SW 1271 (cell line): ENCODE results near the gene CNTNAP4.

Source experiments
- DNase-seq, 2 experiments: peaks; one replicate each; lab custom pipeline; 2025; lab: John Stamatoyannopoulos, UW

CNTNAP4 gene

DNA sequence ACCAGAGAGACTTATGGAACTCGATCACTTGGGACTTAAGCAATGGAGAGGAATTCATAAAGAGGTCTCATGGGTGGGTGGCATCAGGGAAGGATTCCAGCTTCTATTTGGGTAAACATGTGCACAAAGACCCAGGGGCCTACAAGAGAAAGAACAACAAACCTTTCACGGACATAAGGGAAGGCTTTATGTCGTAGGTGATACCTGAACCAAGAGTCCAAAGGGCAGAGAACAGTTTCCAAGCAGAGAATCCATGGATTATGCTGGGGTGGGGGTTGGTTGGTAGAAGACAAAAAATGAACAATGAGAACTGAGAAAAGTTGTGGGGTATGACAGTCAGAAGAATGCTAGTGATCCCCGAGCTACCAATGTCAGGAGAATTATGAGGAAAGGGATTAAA, 119.8 kb downstream of the CNTNAP4 start:
- no peak for DNase-seq

GRCh38 chr16:76409706-76410105, 132.5 kb downstream of the CNTNAP4 start:
- DNase-seq: no peak

- DNase-seq: no peak
Observed at GRCh38 chr16:76421571-76421970, 144.4 kb downstream of the CNTNAP4 start.

GRCh38 chr16:76428858-76429257, 151.7 kb downstream of the CNTNAP4 start:
- DNase-seq: no peak

- no peak for DNase-seq
Observed at GRCh38 chr16:76441391-76441790, 164.2 kb downstream of the CNTNAP4 start.

DNA sequence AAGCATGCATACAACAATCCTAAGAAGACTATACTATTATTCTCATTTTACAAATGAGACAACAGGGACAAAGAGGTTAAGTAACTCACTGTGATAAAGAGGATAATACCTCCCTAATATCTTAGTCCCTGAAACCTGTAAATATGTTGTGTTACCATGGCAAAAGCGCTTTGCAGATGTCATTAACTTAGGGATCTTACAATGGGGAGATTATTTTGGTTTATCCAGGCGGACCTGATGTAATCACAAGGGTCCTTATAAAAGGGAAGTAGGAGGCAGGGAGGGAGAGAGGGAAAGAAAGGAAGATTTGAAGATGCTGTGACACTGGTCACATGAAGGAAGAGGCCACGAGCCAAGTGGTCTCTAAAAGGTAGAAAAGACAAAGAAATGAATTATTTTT, 164.7 kb downstream of the CNTNAP4 start:
- DNase-seq: no peak

GRCh38 chr16:76443973-76444372, 166.8 kb downstream of the CNTNAP4 start:
- no peak for DNase-seq

GRCh38 chr16:76444832-76445231, 167.6 kb downstream of the CNTNAP4 start:
- no peak for DNase-seq

- no peak for DNase-seq
Observed at GRCh38 chr16:76445815-76446214, 168.6 kb downstream of the CNTNAP4 start.

GRCh38 chr16:76446251-76446650, 169.1 kb downstream of the CNTNAP4 start:
- no peak for DNase-seq

GRCh38 chr16:76450890-76451289, 173.7 kb downstream of the CNTNAP4 start:
- DNase-seq: no peak

DNA sequence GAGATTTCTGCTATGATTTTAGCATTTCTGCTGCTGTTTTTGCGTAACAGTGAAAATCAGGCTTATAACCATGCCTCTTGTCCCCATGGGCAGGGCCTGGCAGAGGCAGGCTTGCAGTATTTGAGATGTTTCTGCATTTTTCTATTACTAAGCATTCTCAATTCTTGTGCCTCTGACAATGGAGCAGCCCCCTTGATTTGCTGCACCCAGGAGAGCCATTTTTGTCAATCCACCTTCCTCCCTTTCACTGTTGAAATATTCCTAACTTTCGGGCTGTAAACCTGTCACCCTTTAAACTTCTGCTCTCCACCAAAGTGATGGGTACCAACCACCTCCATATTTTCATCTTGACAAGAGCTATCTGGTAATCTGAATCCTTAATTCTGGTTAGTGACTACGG, 178.1 kb downstream of the CNTNAP4 start:
- no peak for DNase-seq

DNA sequence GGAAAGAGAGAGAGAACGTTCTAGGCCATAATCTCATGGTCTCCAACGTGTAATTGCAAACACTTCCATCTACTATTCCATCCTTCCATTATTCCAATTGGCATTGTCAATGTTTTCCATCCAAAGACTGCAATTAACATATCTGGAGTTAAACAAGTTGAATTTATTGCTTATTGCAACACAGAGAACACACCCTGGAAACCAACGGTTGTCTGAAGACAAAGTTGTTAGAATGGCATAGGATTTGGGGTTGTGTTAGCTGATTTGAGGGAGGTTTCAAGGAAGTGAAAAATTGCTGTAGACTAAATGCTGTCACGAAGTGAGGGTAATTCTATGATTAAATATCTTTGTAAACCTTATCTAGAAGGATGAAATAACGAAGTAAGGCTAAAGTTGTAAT, 178.8 kb downstream of the CNTNAP4 start:
- no peak for DNase-seq

- no peak for DNase-seq
Observed at GRCh38 chr16:76459111-76459510, 181.9 kb downstream of the CNTNAP4 start.

DNA sequence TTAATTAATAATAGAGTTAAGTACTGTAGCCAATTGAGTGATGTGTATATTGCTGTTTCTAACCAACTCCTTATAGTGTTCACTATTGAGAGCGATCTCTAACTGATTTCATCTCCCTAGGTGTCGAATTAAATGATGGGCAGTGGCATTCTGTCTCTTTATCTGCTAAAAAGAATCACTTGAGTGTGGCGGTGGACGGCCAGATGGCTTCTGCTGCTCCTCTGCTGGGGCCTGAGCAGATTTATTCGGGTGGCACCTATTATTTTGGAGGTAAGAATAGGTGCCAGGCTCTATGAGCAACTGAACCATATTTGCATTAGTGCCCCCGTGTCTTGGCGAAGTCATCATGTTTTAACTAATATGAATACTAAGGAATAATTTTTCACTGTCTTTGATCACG, 184.6 kb downstream of the CNTNAP4 start:
- DNase-seq: no peak

DNA sequence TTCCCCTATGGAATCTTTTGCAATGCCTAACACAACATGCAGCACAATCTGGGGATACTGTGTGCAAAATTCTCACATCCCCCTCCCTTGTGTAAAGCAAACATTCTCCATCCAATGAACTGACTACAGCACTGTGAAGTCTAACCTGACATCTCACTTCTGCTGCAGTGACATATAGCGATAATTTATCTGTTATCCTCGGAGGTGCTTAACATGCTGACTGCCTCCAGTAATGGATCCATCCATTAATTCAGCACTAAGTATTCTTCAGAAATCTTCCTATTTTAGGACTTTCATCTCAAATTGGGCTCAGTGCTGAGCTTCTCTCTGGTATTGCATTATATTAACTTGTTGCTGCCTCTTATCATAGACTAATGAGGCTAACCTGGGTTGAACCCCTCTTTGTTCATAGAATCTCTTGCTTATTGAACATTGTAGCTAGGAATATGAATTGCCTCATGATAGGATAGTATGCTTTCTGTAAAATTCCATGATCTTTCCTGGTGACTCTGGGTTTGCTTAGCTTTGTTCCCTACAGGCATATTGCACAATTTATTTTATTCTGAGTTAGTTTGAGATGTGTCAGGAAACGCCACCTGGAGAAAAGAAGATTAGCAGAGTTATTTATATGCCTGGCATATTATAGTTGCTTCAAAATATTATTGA, 187.9 kb downstream of the CNTNAP4 start:
- DNase-seq: no peak

- DNase-seq: no peak
Observed at GRCh38 chr16:76466871-76467270, 189.7 kb downstream of the CNTNAP4 start.

DNA sequence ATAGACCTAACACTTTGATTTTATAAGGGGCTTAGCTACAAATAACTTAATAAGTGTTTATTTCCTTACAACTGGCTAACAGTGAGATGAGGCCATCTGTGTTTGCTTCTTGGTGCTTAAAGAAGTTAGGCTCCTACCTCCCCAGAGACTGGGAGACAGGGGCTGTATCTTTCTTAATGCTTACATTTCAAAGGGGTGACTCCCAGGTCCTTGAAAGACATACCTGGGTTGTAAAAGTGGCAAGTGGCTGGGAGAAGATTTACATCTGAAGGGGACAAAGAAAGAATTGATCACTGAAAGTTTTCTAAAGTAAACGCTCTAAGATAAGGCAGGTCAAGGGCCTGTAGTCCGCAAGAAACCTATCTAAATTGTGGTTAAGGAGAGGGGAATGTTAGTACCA, 196.8 kb downstream of the CNTNAP4 start:
- DNase-seq: no peak

DNA sequence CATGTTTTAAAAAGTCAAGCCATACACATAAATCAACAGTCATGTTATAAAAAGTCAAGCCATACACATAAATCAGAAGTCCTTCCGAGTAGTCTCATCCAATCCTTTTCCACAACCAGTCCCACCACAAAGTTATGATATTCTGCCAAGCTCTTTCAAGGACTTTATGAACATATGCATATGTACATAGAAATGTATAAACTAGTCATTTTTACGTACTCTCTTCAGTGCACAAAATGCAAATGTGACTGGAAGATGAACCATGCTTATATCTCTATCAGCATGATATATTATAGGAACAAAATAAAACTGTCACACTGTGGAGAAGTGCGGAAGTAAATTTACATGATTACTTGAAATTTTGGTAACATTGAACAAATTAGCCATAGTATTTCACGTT, 200.9 kb downstream of the CNTNAP4 start:
- no peak for DNase-seq

DNA sequence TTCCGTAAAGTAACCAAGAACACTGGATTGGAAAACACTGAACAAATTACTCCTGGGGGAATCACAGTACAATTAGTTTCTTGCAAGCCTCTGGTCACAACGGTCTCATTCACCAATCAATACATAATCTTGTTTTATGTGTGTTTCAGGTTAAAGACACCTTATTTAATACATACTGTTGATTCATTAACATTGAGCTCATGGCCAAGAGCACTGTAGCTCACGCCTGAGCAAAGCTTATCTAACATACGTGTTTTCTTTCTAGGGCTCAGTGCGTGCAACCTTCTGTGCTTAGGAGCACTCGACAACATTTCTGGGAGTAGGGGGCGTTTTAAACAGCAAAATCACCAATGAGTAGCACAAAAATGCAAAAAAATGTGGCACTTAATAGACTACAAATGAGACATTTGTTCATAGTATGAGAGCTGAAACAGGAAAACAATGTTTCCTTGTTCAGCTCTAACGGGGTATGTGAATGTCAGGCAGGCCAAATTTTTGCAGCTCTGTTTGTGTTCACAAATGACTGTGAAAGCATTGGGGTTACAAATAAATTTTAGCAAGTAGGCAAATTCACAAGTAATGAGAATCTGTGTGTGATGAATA, 206.2 kb downstream of the CNTNAP4 start:
- DNase-seq: no peak

- DNase-seq: no peak
Observed at GRCh38 chr16:76484020-76484419, 206.8 kb downstream of the CNTNAP4 start.

- DNase-seq: no peak
Observed at GRCh38 chr16:76486740-76487139, 209.5 kb downstream of the CNTNAP4 start.

DNA sequence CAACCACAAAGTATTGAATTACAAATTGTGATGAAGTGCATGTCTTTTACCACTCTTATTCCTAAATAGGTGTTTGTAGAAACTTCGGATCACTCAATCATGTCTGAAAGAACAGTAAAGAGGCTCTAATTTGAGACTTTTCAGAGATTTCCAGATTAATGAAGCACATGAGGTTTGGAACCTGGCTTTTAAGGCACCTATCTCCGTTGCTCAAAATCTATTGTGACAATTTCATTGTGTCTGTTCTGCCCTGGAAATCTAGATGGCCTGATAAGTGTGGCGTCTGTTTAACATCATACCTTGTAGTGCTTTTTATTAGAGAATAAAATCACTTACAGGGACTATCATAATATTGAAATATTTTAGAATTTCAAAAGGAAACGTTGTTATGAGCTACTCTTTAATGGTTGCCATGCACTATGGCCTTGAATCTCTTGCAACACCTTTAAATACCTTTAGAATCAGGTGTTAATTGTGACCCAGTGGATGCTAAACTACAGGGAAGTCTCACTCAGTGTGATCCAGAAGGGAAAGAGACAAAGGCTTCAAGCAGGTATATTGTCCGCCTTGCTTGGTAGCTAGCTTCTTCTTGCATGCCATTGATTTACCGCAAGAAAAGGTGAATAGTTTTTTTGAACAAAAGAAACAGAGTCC, 210.3 kb downstream of the CNTNAP4 start:
- no peak for DNase-seq

- DNase-seq: no peak
Observed at GRCh38 chr16:76488065-76488417, 210.8 kb downstream of the CNTNAP4 start.
